Left lobe of liver (tissue), 2 donors: ENCODE measurements around the gene ACACA. TPM values are rescaled to one million over a fixed set of nuclear protein-coding genes. Genes with fewer than 3 reads are reported as not detected.
"Not testable (repeated sequence)": the region's sequence is repeated elsewhere in the genome, so short reads cannot be mapped to it uniquely, and the experiment has no call there.

Source experiments
- ATAC-seq: fragments of 200-7000 bp; cut with Tn5 transposase; one replicate; pipeline ENCODE4 v1.9.1; 2020; ENCODE audit warnings: mild to moderate bottlenecking, moderate library complexity
- DNase-seq: peaks from one replicate; pipeline ENCODE4 v3.0.0-alpha.2; 2020; ENCODE audit warnings: low spot score
- total RNA-seq: library from RNA; stranded (reverse); gene quantifications from one replicate; pipeline ENCODE4 v1.2.1, GENCODE V29; 2021
- donor health status: DM: no; HTN: no; CAD: no; lungs with moderate emphysema.
- donor health status: DM: no; HTN: yes; CAD: no.

Gene ACACA
- total RNA-seq, 1 donor from 2014 or later: 37.9 TPM

GRCh38 chr17:37356796-37357569 lies 49.7 kb downstream of the ACACA start:
- not testable (repeated sequence) for DNase-seq, ATAC-seq

DNA sequence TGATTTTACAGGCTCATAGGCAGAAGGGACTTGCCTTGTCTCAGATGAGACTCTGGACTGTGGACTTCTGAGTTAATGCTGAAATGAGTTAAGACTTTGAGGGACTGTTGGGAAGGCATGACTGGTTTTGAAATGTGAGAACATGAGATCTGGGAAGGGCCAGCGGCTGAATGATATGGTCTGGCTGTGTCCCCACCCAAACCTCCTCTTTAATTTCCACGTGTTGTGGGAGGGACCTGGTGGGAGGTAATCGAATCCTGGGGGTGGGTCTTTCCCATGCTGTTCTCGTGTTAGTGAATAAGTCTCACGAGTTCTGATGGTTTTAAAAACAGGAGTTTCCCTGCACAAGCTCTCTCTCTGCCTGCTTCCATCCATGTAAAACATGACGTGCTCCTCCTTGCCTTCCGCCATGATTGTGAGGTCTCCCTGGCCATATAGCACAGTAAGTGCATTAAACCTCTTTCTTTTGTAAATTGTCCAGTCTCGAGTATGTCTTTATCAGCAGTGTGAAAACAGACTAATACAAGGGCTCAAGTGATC lies 59.7 kb downstream of the ACACA start:
- not testable (repeated sequence) for ATAC-seq, DNase-seq

GRCh38 chr17:37344519-37344918 lies 62.1 kb downstream of the ACACA start:
- no peak for DNase-seq
- no peak for ATAC-seq

DNA sequence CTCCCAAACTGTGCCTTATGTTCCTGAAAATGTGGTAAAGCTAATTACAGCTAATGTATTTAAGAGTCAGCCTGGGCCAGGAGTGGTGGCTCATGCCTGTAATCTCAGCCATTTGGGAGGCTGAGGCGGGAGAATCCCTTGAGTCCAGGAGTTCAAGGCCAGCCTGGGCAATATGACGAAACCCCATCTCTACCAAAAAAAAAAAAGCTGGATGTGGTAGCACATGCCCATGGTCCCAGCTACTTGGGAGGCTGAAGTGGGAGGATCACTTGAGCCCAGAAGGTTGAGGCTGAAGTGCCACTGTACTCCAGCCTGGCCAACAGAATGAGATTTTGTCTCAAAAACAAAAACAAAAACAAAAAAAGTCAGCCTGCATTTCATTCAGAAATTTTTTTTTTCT lies 64.0 kb downstream of the ACACA start:
- DNase-seq (no peak), ATAC-seq (no peak)

- DNase-seq (no peak), ATAC-seq (no peak)
Observed at GRCh38 chr17:37340804-37341203, 65.8 kb downstream of the ACACA start.

GRCh38 chr17:37339321-37339720 lies 67.3 kb downstream of the ACACA start:
- DNase-seq (no peak), ATAC-seq (peak; percentile 20)

DNA sequence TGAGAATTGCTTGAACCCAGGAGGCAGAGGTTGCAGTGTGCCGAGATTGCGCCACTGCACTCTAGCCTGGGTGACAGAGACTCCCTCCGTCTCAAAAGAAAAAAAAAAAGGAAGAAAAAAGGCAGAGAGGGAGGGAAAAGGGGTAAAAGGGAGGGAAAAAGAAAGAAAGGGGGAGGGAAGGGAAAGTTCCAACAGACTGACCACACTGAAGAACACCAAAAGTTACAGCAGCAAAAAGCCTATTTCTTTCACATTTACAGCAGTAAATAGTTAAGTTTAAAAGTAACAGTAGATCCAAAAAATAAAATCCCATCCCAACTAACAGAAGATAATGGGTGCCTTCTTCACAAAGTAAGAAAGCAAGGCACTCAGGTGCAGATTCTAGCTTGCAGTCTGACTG lies 67.8 kb downstream of the ACACA start:
- no peak for DNase-seq
- ATAC-seq: no peak

DNA sequence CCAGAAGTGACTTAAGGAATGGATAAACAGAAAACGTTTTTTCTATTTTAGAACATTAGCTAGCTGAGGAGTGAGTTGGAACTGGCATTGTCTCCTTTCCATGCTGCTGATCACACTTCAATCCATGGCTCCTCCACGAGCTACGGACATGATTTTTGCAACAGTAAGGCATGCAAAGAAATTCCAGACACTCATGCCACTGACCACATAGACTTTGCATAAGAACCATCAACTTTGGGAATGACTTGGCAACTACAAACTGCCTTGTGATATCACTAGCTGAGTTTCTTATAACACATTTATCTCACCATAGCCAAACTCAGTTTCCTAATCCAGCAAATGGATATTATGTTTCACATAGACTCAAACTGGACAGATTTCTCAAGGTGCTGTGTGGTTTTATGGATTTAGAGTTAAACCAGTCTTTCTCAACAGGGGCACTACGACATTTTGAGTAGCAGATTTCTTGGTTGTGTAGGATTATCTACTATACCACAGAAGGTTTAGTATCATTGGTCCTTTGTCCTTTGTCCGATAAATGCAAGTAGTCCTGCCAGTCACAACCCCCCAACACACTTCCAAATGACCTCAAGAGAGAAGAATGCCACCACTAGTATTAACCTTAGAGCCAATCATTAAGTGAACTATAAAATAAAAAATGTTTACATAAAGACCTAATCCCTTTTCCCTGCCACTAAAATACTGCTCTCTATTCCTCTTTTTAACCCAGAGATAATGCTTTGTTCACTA lies 79.1 kb downstream of the ACACA start:
- DNase-seq (no peak), ATAC-seq (no peak)

DNA sequence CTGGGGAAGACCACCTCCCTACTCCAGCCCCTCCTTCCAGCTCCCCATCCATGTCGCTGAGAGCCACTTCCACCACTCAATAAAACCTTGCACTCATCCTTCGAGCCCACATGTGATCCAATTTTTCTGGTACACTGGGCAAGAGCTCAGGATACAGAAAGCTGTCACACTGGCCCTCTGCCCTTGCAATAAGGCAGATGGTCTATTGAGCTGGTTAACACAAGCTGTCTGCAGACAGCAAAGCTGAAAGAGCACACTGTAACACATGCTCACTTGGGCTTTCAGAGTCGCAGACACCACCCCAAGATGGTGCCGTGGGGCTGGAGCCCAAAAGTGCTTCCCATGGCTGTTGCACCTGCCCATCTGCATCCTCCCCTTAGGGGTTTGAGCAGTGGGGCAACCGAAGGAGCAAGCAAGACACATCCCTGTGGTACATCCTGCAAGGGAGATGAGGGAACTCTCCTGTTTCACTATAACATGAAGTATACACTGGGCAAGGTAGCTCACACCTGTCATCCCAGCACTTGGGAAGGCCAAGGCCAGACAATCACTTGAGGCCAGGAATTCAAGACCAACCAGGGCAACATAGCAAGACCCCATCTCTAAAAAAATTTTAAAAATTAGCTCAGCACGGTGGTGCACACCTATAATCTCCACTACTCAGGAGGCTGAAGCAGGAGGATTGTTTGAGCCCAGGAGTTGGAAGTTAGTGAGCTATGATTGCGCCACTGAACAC lies 83.6 kb downstream of the ACACA start:
- no peak for DNase-seq
- ATAC-seq: no peak

DNA sequence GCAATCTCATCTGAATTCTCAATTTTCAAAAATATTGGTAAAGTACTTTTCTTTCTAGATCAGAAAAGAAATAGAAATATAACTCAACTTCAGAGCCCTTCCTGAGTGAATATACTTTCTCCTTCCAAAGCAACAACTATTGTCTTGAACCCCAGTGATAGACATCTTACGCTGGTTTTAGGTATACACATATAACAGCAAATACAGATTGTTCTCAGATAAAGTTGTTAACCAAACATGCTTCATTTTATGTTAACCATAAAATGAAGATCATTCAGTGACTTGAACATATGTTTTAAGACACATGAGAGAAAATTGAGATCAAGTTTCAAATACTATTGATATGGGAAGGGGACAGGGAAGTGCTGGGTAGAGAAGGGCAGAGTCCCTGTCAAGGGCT lies 84.5 kb downstream of the ACACA start:
- no peak for ATAC-seq
- no peak for DNase-seq

DNA sequence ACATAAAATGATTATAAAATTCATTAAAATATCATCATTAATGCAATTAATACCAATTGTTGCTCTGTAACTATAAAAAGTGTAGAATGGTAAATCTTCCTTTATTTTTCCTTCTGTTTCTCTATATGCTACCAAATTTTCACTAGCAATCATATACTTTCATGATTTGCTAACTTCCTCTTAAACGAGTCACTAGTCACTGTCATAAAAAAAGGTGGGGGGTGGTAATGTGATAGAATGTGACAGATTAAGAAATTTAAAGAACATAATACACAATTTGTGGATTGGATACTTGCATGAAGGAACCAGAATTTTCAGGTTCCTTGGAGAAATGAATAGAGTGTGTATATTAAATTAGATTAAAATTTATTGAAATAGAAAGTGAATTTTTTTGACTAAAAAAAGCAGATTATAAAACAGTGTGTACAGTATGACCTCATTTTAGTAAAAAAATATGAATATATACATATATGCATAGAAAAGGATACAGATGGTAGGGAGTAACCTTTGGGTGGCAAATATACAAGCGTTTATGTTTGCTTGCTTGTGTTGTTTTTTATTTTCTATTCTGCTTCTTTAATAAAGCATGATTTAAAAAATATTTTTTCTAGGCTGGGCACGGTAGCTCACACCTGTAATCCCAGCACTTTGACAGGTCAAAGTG lies 87.6 kb downstream of the ACACA start:
- DNase-seq: no peak
- no peak for ATAC-seq

- DNase-seq (no peak), ATAC-seq (no peak)
Observed at GRCh38 chr17:37317867-37318266, 88.8 kb downstream of the ACACA start.

DNA sequence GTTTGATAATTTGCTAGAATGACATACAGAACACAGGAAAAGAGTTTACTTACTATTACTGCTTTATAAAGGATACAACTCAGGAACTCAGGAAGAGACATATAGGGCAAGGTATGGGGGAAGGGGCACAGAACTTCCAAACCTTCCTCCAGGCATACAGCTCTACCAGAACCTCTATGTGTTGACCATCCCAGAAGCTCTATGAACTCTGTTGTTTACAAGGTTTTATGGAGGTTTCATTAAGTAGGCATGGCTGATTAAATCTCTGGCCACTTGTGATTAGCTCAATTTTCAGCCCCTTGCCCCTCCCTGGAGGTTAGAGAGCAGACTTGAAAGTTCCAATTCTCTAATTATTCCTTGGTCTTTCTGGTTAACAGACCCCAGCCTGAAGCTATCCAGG lies 91.0 kb downstream of the ACACA start:
- no peak for ATAC-seq
- DNase-seq: no peak

DNA sequence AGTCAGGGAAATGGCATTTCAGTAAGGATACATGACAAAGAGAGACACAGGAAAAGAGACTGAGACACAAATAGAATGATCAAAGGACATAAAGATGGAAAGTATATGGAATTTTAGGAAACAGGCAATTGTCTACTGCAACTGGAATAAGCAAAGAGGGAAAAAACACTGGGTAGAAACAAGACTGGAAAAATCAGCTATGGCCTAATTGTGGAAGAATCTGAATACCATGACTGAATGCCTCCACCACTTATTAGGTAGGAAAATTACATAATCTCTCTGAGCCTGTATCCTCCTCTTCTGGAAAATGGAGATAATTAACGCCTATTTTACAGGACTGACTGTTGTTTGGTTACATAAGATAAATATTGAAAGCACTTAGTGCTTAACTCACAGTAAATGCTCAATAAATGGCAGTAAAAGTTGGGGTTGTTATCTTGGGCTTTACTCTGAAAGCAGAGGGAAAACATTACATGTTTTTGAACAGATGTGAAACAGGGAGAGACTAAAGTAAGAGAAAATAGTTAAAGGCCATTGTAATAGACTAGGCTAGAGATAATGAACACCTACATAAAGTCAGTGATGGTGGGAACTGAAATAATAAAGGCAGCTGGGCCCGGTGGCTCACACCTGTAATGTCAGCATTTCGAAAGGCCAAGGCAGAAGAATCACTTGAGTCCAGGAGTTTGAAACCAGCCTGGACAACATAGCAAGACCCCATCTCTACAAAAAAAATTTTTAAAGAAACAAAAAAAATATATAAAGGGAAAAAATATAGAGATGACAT lies 94.3 kb downstream of the ACACA start:
- ATAC-seq: no peak

GRCh38 chr17:37310940-37311339 lies 95.7 kb downstream of the ACACA start:
- no peak for DNase-seq
- no peak for ATAC-seq

More for the DNA sequence above, 94.3 kb downstream of the ACACA start:
- no peak for DNase-seq

- no peak for DNase-seq
Observed at GRCh38 chr17:37309051-37309450, 97.6 kb downstream of the ACACA start.

DNA sequence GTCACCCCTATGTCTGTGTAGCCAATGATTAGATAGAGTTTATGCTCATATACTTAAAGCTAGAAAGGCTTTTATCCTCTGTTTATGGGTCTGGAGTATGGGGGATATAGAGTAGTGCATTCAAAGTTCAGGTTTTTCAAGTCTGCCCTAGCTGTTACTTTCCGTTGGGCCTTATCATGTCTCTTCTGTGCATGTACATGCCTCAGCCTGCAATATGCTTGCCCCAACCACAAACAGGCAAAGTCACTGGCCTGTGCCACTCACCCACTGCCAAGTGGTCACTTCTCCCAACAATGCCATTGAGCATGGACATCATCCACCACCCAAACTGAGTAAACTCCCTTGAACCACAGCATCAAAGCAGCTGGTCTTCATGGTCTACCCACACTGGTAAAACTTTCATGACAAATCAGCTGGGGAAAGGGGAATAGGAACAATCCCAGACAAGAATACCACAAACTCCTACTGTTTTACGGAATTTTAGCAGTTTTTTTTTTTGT lies 101.2 kb downstream of the ACACA start:
- DNase-seq (no peak), ATAC-seq (no peak)

More at GRCh38 chr17:37309051-37309450, 97.6 kb downstream of the ACACA start:
- ATAC-seq: no peak

GRCh38 chr17:37301288-37301687 lies 105.3 kb downstream of the ACACA start:
- ATAC-seq: peak; percentile 37
- DNase-seq: no peak

GRCh38 chr17:37300683-37301082 lies 106.0 kb downstream of the ACACA start:
- peak; percentile 33 for ATAC-seq

More at GRCh38 chr17:37300683-37301082, 106.0 kb downstream of the ACACA start:
- no peak for DNase-seq
